HL-60 (cell line): ENCODE data around the gene PGR.

Experiments used
- DNase-seq, 2 experiments: peaks; one replicate each; pipeline ENCODE4 v3.0.0-alpha.2; 2010 to 2020; ENCODE audit warnings: low read depth in 1 of 2, low spot score in 1 of 2
- H3K27ac ChIP-seq: fragments of 250-450 bp; sonication (Bioruptor Pico); replicated peaks from 2 replicates; pipeline ENCODE4 v1.5.1; 2020; ENCODE audit warnings: mild to moderate bottlenecking, moderate library complexity
- H3K27me3 ChIP-seq: fragments of 250-450 bp; sonication (Bioruptor Pico); 2 replicates; pipeline ENCODE4 v1.5.1; 2021; ENCODE audit warnings: mild to moderate bottlenecking, moderate library complexity; ENCODE audit not compliant: insufficient read depth, poor library complexity, severe bottlenecking
- H3K4me3 ChIP-seq: replicated peaks from 2 replicates; pipeline ENCODE4 v1.5.1; 2011; ENCODE audit warnings: mild to moderate bottlenecking, control low read depth, low read length; ENCODE audit not compliant: insufficient read depth
- GABPA ChIP-seq: IDR thresholded peaks from 2 replicates; pipeline ENCODE4 v1.6.1; 2012; ENCODE audit warnings: low read depth
- POLR2AphosphoS5 ChIP-seq: IDR thresholded peaks from 2 replicates; pipeline ENCODE4 v1.6.1; 2012; ENCODE audit warnings: low read depth
- REST ChIP-seq: IDR thresholded peaks from 2 replicates; pipeline ENCODE4 v1.6.1; 2012; ENCODE audit warnings: low read depth; ENCODE audit not compliant: insufficient replicate concordance
- SPI1 ChIP-seq: IDR thresholded peaks from 2 replicates; pipeline ENCODE4 v1.6.1; 2012; ENCODE audit warnings: low read depth, mild to moderate bottlenecking, borderline replicate concordance
- TF ChIP-seq, protein P1 (sequence below): IDR thresholded peaks from one replicate; pipeline ENCODE4 v1.5.1; 2011; ENCODE audit warnings: low read length, control low read depth, inconsistent platforms; ENCODE audit not compliant: insufficient read depth

Gene PGR

GRCh38 chr11:101103433-101103832, 26.2 kb downstream of the PGR start:
- H3K4me3 ChIP-seq, result no peak overlapping the region
- H3K27me3 ChIP-seq, result no peaks in the 10 kb centered on the region
- no peak overlapping the region for H3K27ac ChIP-seq
- TF ChIP-seq SPI1, result no peak
- TF ChIP-seq REST, result no peak
- DNase-seq, result no peak

GRCh38 chr11:101100601-101101000, 29.0 kb downstream of the PGR start:
- TF ChIP-seq SPI1, result no peak
- no peak for TF ChIP-seq POLR2AphosphoS5
- TF ChIP-seq GABPA, result no peak
- TF ChIP-seq, protein P1, sequence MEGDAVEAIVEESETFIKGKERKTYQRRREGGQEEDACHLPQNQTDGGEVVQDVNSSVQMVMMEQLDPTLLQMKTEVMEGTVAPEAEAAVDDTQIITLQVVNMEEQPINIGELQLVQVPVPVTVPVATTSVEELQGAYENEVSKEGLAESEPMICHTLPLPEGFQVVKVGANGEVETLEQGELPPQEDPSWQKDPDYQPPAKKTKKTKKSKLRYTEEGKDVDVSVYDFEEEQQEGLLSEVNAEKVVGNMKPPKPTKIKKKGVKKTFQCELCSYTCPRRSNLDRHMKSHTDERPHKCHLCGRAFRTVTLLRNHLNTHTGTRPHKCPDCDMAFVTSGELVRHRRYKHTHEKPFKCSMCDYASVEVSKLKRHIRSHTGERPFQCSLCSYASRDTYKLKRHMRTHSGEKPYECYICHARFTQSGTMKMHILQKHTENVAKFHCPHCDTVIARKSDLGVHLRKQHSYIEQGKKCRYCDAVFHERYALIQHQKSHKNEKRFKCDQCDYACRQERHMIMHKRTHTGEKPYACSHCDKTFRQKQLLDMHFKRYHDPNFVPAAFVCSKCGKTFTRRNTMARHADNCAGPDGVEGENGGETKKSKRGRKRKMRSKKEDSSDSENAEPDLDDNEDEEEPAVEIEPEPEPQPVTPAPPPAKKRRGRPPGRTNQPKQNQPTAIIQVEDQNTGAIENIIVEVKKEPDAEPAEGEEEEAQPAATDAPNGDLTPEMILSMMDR, result no peak
- no peak for TF ChIP-seq REST
- DNase-seq, result no peak

GRCh38 chr11:101096036-101096704, 33.4 kb downstream of the PGR start:
- Histone ChIP-seq H3K4me3 (no peak overlapping the region), H3K27ac (no peak overlapping the region), H3K27me3 (no peaks in the 10 kb centered on the region)
- no peak for DNase-seq
- TF ChIP-seq REST (no peak), POLR2AphosphoS5 (no peak), GABPA (no peak)
- TF ChIP-seq, protein P1, result no peak

More at GRCh38 chr11:101100601-101101000, 29.0 kb downstream of the PGR start:
- no peak overlapping the region for H3K27ac ChIP-seq
- no peak overlapping the region for H3K4me3 ChIP-seq
- no peaks in the 10 kb centered on the region for H3K27me3 ChIP-seq
